ENCODE data around the gene DNASE1L1.

DNA sequence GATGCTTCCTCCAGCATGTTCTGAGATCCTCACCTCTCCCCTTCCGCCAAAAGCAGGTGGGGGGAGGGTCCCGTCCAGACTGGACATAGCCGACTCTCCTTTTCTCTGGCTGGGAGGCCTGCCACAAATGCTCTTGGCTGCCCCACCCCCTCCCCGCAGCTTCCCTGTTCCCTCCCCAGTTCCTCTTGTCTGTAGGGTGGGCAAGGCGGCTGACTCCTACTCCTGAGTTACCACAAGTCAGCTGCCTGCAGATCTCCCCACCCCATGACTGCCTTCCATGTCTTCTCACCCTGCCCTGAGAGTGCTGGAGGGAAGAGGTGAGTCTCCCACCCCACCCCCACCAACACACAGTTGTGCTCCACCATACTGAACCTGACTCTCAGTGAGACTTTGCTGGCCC, 22.3 kb upstream of the DNASE1L1 start:
- TF ChIP-seq, protein P1, sequence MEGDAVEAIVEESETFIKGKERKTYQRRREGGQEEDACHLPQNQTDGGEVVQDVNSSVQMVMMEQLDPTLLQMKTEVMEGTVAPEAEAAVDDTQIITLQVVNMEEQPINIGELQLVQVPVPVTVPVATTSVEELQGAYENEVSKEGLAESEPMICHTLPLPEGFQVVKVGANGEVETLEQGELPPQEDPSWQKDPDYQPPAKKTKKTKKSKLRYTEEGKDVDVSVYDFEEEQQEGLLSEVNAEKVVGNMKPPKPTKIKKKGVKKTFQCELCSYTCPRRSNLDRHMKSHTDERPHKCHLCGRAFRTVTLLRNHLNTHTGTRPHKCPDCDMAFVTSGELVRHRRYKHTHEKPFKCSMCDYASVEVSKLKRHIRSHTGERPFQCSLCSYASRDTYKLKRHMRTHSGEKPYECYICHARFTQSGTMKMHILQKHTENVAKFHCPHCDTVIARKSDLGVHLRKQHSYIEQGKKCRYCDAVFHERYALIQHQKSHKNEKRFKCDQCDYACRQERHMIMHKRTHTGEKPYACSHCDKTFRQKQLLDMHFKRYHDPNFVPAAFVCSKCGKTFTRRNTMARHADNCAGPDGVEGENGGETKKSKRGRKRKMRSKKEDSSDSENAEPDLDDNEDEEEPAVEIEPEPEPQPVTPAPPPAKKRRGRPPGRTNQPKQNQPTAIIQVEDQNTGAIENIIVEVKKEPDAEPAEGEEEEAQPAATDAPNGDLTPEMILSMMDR (IDR thresholded peaks at IDR 0.05), result no peak
- TF ChIP-seq POLR2A (IDR thresholded peaks at IDR 0.05), result no peak

Data from body of pancreas (tissue), 4 donors.